SK-N-MC (cell line): ENCODE results near the gene UTP25.

Experiments
- DNase-seq: peaks from one replicate; pipeline ENCODE4 v3.0.0-alpha.2; 2011; ENCODE audit warnings: low read depth, low spot score
- H3K27ac ChIP-seq: fragments of 200-600 bp; sonication (generic); 2 replicates; pipeline ENCODE4 v1.5.1; 2016; ENCODE audit warnings: mixed run types
- H3K36me3 ChIP-seq: fragments of 200-600 bp; sonication (generic); 2 replicates; pipeline ENCODE4 v1.6.1; 2017; ENCODE audit warnings: antibody characterized with exemption, low read length, mixed read lengths; ENCODE audit not compliant: insufficient read depth
- H3K4me3 ChIP-seq: fragments of 200-600 bp; sonication (generic); 2 replicates; pipeline ENCODE4 v1.5.1; 2016
- H3K9ac ChIP-seq: fragments of 200-600 bp; sonication (generic); 2 replicates; pipeline ENCODE4 v1.8.0; 2017; ENCODE audit warnings: mixed run types, mixed read lengths; ENCODE audit not compliant: insufficient read length
- H3K9me3 ChIP-seq: fragments of 200-600 bp; sonication (generic); 2 replicates; pipeline ENCODE4 v1.6.1; 2017; ENCODE audit warnings: low read depth, mild to moderate bottlenecking, antibody characterized with exemption, low read length, moderate library complexity, mixed read lengths
- EZH2 ChIP-seq: fragments of 200-600 bp; sonication (generic); IDR thresholded peaks from one replicate; pipeline ENCODE4 v1.6.1; 2017; ENCODE audit warnings: antibody characterized with exemption
- FOXP2 ChIP-seq: optimal IDR thresholded peaks from 2 replicates; pipeline ENCODE3; 2011; ENCODE audit warnings: mild to moderate bottlenecking, moderate library complexity; ENCODE audit not compliant: insufficient read depth; ENCODE audit errors: extremely low read length, control extremely low read depth
- POLR2AphosphoS5 ChIP-seq: IDR thresholded peaks from 2 replicates; pipeline ENCODE4 v1.6.1; 2012; ENCODE audit warnings: mild to moderate bottlenecking, low read depth, low read length, borderline replicate concordance

Gene UTP25

GRCh38 chr1:209803568-209803967 is 24.2 kb upstream of the UTP25 start:
- TF ChIP-seq EZH2 = no peak
- TF ChIP-seq FOXP2 = no peak
- no peak for TF ChIP-seq POLR2AphosphoS5
- Histone ChIP-seq H3K9me3 (no peaks in the 10 kb centered on the region), H3K36me3 (no peaks in the 10 kb centered on the region), H3K9ac (no peak overlapping the region), H3K4me3 (no peak overlapping the region), H3K27ac (no peak overlapping the region)
- DNase-seq = no peak

- no peak for DNase-seq
- no peak overlapping the region for H3K9ac ChIP-seq
- TF ChIP-seq FOXP2 = no peak
- no peaks in the 10 kb centered on the region for H3K9me3 ChIP-seq
- no peak overlapping the region for H3K4me3 ChIP-seq
- no peaks in the 10 kb centered on the region for H3K36me3 ChIP-seq
- H3K27ac ChIP-seq = no peak overlapping the region
These were observed 22.4 kb upstream of the UTP25 start for GRCh38 chr1:209805341-209805781.

GRCh38 chr1:209805875-209806760 is 21.7 kb upstream of the UTP25 start, which contains the start of gene IRF6:
TSS of gene IRF6 (minus strand) at chr1:209806142. CDS start at chr1:209801413, 4,729 bp downstream.
- Histone ChIP-seq H3K4me3 (no peak within 1 kb of the TSS), H3K9me3 (no peaks in the 10 kb centered on the region), H3K36me3 (no peaks in the 10 kb centered on the region), H3K27ac (no peak within 1 kb of the TSS), H3K9ac (no peak within 1 kb of the TSS)
- no peak for TF ChIP-seq FOXP2
- no peak; the same call in 1 of the 2 replicates for TF ChIP-seq POLR2AphosphoS5
- no peak for TF ChIP-seq EZH2
- no peak for DNase-seq

GRCh38 chr1:209807509-209807908 is 20.3 kb upstream of the UTP25 start:
- TF ChIP-seq FOXP2 = no peak
- no peak for TF ChIP-seq POLR2AphosphoS5
- TF ChIP-seq EZH2 = no peak
- Histone ChIP-seq H3K36me3 (no peaks in the 10 kb centered on the region), H3K27ac (no peak overlapping the region)

GRCh38 chr1:209808059-209808581 is 19.7 kb upstream of the UTP25 start:
- Histone ChIP-seq H3K36me3 (no peaks in the 10 kb centered on the region), H3K9ac (no peak overlapping the region), H3K9me3 (no peaks in the 10 kb centered on the region), H3K27ac (no peak overlapping the region), H3K4me3 (no peak overlapping the region)
- no peak for TF ChIP-seq EZH2
- no peak for TF ChIP-seq POLR2AphosphoS5
- no peak for DNase-seq

More at GRCh38 chr1:209807509-209807908, 20.3 kb upstream of the UTP25 start:
- no peaks in the 10 kb centered on the region for H3K9me3 ChIP-seq
- DNase-seq = no peak
- no peak overlapping the region for H3K4me3 ChIP-seq
- no peak overlapping the region for H3K9ac ChIP-seq

- no peak for TF ChIP-seq FOXP2
- TF ChIP-seq EZH2 = no peak
- TF ChIP-seq POLR2AphosphoS5 = no peak
- H3K36me3 ChIP-seq = no peaks in the 10 kb centered on the region
- H3K9ac ChIP-seq = no peak overlapping the region
- no peaks in the 10 kb centered on the region for H3K9me3 ChIP-seq
- no peak overlapping the region for H3K27ac ChIP-seq
- no peak overlapping the region for H3K4me3 ChIP-seq
- DNase-seq = no peak
These were observed 18.2 kb upstream of the UTP25 start for GRCh38 chr1:209809611-209810010.

- Histone ChIP-seq H3K9me3 (no peaks in the 10 kb centered on the region), H3K36me3 (no peaks in the 10 kb centered on the region), H3K27ac (no peak overlapping the region), H3K9ac (no peak overlapping the region), H3K4me3 (no peak overlapping the region)
- no peak for DNase-seq
- TF ChIP-seq POLR2AphosphoS5 = no peak
- no peak for TF ChIP-seq EZH2
- TF ChIP-seq FOXP2 = no peak
These were observed 17.0 kb upstream of the UTP25 start for GRCh38 chr1:209810783-209811182.

- no peak for TF ChIP-seq EZH2
- TF ChIP-seq FOXP2 = no peak
- TF ChIP-seq POLR2AphosphoS5 = no peak
- Histone ChIP-seq H3K9me3 (no peaks in the 10 kb centered on the region), H3K9ac (no peak overlapping the region), H3K27ac (no peak overlapping the region), H3K4me3 (no peak overlapping the region), H3K36me3 (no peaks in the 10 kb centered on the region)
- no peak for DNase-seq
These were observed 13.9 kb upstream of the UTP25 start for GRCh38 chr1:209813902-209814301.
